Brain microvascular endothelial cell (primary cell): ENCODE results near the gene MAGI1.

Experiments
- DNase-seq: peaks from one replicate; pipeline ENCODE4 v3.0.0-alpha.2; 2020
- H3K27ac ChIP-seq: fragments of 250-450 bp; sonication (Bioruptor Pico); 2 replicates; pipeline ENCODE4 v1.5.1; 2020; ENCODE audit warnings: mild to moderate bottlenecking, moderate library complexity
- H3K27me3 ChIP-seq: fragments of 250-450 bp; sonication (Bioruptor Pico); replicated peaks from 2 replicates; pipeline ENCODE4 v1.5.1; 2020; ENCODE audit warnings: mild to moderate bottlenecking
- H3K36me3 ChIP-seq: fragments of 250-450 bp; sonication (Bioruptor Pico); replicated peaks from 2 replicates; pipeline ENCODE4 v1.5.1; 2020; ENCODE audit warnings: mild to moderate bottlenecking
- H3K4me3 ChIP-seq: 2 replicates; pipeline ENCODE4 v1.5.1; 2011; ENCODE audit warnings: low read depth, mild to moderate bottlenecking, control low read depth, low read length, moderate library complexity
- CTCF ChIP-seq: IDR thresholded peaks from 2 replicates; pipeline ENCODE4 v1.5.1; 2011; ENCODE audit warnings: low read depth, mild to moderate bottlenecking, moderate library complexity, low read length, control low read depth, inconsistent platforms; ENCODE audit errors: missing control alignments
- in situ Hi-C: cut with HindIII; loops from 2 replicates; pipeline ENCODE4 v1.10.0; 2017; ENCODE audit warnings: low sequenced_read_pairs, low pct_ligation_motif_present

Gene MAGI1

GRCh38 chr3:65779390-65779789, 259.3 kb downstream of the MAGI1 start:
- no peak for TF ChIP-seq CTCF
- no peak for DNase-seq

GRCh38 chr3:65778968-65779367, 259.8 kb downstream of the MAGI1 start:
- no peak overlapping the region for H3K4me3 ChIP-seq
- in situ Hi-C loops = no loop called here
- no peaks in the 10 kb centered on the region for H3K27me3 ChIP-seq
- H3K27ac ChIP-seq = no peak overlapping the region
- no peak for TF ChIP-seq CTCF
- H3K36me3 ChIP-seq = no peaks in the 10 kb centered on the region
- no peak for DNase-seq

More at GRCh38 chr3:65779390-65779789, 259.3 kb downstream of the MAGI1 start:
- no peak overlapping the region for H3K27ac ChIP-seq
- in situ Hi-C loops = no loop called here
- no peaks in the 10 kb centered on the region for H3K27me3 ChIP-seq
- no peak overlapping the region for H3K4me3 ChIP-seq
- H3K36me3 ChIP-seq = no peaks in the 10 kb centered on the region

GRCh38 chr3:65777050-65777449, 261.7 kb downstream of the MAGI1 start:
- Histone ChIP-seq H3K27me3 (no peaks in the 10 kb centered on the region), H3K36me3 (no peaks in the 10 kb centered on the region), H3K4me3 (no peak overlapping the region), H3K27ac (no peak overlapping the region)
- no peak for DNase-seq
- in situ Hi-C loops = no loop called here
- TF ChIP-seq CTCF = no peak

GRCh38 chr3:65776494-65776893, 262.2 kb downstream of the MAGI1 start:
- Histone ChIP-seq H3K36me3 (no peaks in the 10 kb centered on the region), H3K4me3 (no peak overlapping the region), H3K27ac (no peak overlapping the region), H3K27me3 (no peaks in the 10 kb centered on the region)
- no peak for TF ChIP-seq CTCF
- in situ Hi-C loops = no loop called here
- no peak for DNase-seq

- no peaks in the 10 kb centered on the region for H3K36me3 ChIP-seq
- H3K27ac ChIP-seq = no peak overlapping the region
- in situ Hi-C loops = no loop called here
- no peak overlapping the region for H3K4me3 ChIP-seq
- TF ChIP-seq CTCF = no peak
- H3K27me3 ChIP-seq = no peaks in the 10 kb centered on the region
- DNase-seq = no peak
These were observed 262.6 kb downstream of the MAGI1 start for GRCh38 chr3:65776081-65776480.

GRCh38 chr3:65772758-65773157, 266.0 kb downstream of the MAGI1 start:
- Histone ChIP-seq H3K27me3 (no peaks in the 10 kb centered on the region), H3K27ac (no peak overlapping the region), H3K4me3 (no peak overlapping the region), H3K36me3 (no peaks in the 10 kb centered on the region)
- in situ Hi-C loops = no loop called here
- TF ChIP-seq CTCF = no peak
- no peak for DNase-seq
